Spleen (tissue), 11 donors: ENCODE results near the gene ZNF207. TPM values are rescaled to one million over a fixed set of nuclear protein-coding genes. Genes with fewer than 3 reads are reported as not detected.
"Not testable (repeated sequence)": the region's sequence is repeated elsewhere in the genome, so short reads cannot be mapped to it uniquely, and the experiment has no call there.

ENCODE experiments used
- DNase-seq: peaks from one replicate; pipeline ENCODE4 v3.0.0-alpha.2; 2020
- H3K27ac ChIP-seq, 8 donors: fragments of 200-600 bp; sonication (generic) in 7 of 8; 1 replicate in 4 of 8; 2 replicates in 4 of 8; pipeline versions ENCODE4 v1.5.0 to v1.8.0; 2016 to 2021; ENCODE audit warnings: inconsistent platforms in 4 of 8, mild to moderate bottlenecking in 4 of 8, moderate library complexity in 1 of 8
- H3K27me3 ChIP-seq, 7 donors: fragments of 200-600 bp; sonication (generic) in 6 of 7; replicated peaks in 1 of 7; 1 replicate in 4 of 7; 2 replicates in 3 of 7; pipeline versions ENCODE4 v1.5.0 to v1.8.0; 2016 to 2021; ENCODE audit warnings: inconsistent platforms in 3 of 7, mild to moderate bottlenecking in 1 of 7
- H3K36me3 ChIP-seq, 6 donors: fragments of 200-600 bp; sonication (generic) in 5 of 6; 1 replicate in 4 of 6; 2 replicates in 2 of 6; pipeline versions ENCODE4 v1.5.0 to v1.8.0; 2016 to 2021; ENCODE audit warnings: inconsistent platforms in 2 of 6
- H3K4me1 ChIP-seq, 6 donors: fragments of 200-600 bp; sonication (generic) in 5 of 6; 1 replicate in 3 of 6; 2 replicates in 3 of 6; pipeline versions ENCODE4 v1.5.0 to v1.8.0; 2016 to 2021; ENCODE audit warnings: inconsistent platforms in 3 of 6
- H3K4me3 ChIP-seq, 8 donors: fragments of 200-600 bp; sonication (generic) in 7 of 8; 1 replicate in 4 of 8; 2 replicates in 4 of 8; pipeline versions ENCODE4 v1.5.0 to v1.8.0; 2016 to 2021; ENCODE audit warnings: inconsistent platforms in 4 of 8, mild to moderate bottlenecking in 4 of 8, moderate library complexity in 2 of 8
- H3K9me3 ChIP-seq, 8 donors: fragments of 200-600 bp; sonication (generic) in 7 of 8; 1 replicate in 4 of 8; 2 replicates in 4 of 8; pipeline versions ENCODE4 v1.5.0 to v1.8.0; 2016 to 2021; ENCODE audit warnings: inconsistent platforms in 4 of 8
- POLR2A ChIP-seq, 3 donors: fragments of 450-650 bp; IDR thresholded peaks; one replicate each; pipeline ENCODE4 v1.5.1; 2017; ENCODE audit warnings: antibody characterized with exemption in 3 of 3, mild to moderate bottlenecking in 1 of 3
- POLR2AphosphoS5 ChIP-seq, 3 donors: sonication (generic); formaldehyde crosslinking; IDR thresholded peaks; one replicate each; pipeline ENCODE4 v1.5.1; 2017; ENCODE audit warnings: antibody characterized with exemption in 3 of 3
- WGBS, 5 donors: extraction: QIAGEN DNeasy Blood & Tissue Kit in 3 of 5; methylation state at CpG; one replicate each; pipeline versions ENCODE4 v1.1.5 to v1.1.7; 2013 to 2018; 5-methylcytosine and 5-hydroxymethylcytosine counted together
- intact Hi-C: fragments of 100-400 bp; cut with DNase I; formaldehyde crosslinking; loops from one replicate; pipeline ENCODE4 v1.15.0; 2023; ENCODE audit warnings: low total_unique reads
- polyA plus RNA-seq, 3 donors: library from polyadenylated mRNA; stranded (reverse); fragments of 200-250 nt; gene quantifications; one replicate each; pipeline ENCODE4 v1.2.1, GENCODE V29; 2013
- total RNA-seq, 7 donors: library from RNA; depleted of rRNA in 3 of 7; stranded (reverse); fragments of >200 nt in 3 of 7; fragmentation: NEBNext Ultra II Directional in 4 of 7; extraction: Animal tissue kit (Norgen Biotek cat#: 25700) in 4 of 7; gene quantifications; one replicate each; pipeline versions ENCODE4 v1.1.0 to v1.2.1, GENCODE V29; 2016 to 2021
- TF ChIP-seq, protein P1 (sequence below), 11 experiments: fragments of 200-600 bp in 7 of 11; fragments of 450-650 bp in 4 of 11; sonication (generic) in 4 of 11; IDR thresholded peaks in 8 of 11; conservative IDR thresholded peaks in 3 of 11; 1 replicate in 7 of 11; 2 replicates in 4 of 11; pipeline versions ENCODE4 v1.4.0 to v1.8.0; 2016 to 2021; ENCODE audit warnings: antibody characterized with exemption in 11 of 11, inconsistent platforms in 4 of 11, mild to moderate bottlenecking in 1 of 11
- donor health status: healthy with polysubstance abuse.
- donor health status: DM: no; HTN: no; CAD: no; lungs with moderate emphysema.
- donor health status: DM: no; HTN: no; CAD: no.
- donor health status: Bipolar disorder and iron deficiency.
- donor health status: healthy.
- donor health status: DM: no; HTN: no; CAD: no.
- donor health status: DM: yes; HTN: yes; CAD: no.

Gene ZNF207
- total and polyA plus RNA-seq, 10 donors: 38.9 to 300 (median 213) TPM

- no peaks in the 10 kb centered on the region for H3K27me3 ChIP-seq
- WGBS, 5 donors: 92 to 99% (median 96%) methylated on average over 2 of the region's 2 CpGs
- intact Hi-C loops: no loop called here
- DNase-seq: no peak
- TF ChIP-seq POLR2A (IDR thresholded peaks at IDR 0.05) (no peak), POLR2AphosphoS5 (IDR thresholded peaks at IDR 0.05) (no peak)
- TF ChIP-seq, protein P1, sequence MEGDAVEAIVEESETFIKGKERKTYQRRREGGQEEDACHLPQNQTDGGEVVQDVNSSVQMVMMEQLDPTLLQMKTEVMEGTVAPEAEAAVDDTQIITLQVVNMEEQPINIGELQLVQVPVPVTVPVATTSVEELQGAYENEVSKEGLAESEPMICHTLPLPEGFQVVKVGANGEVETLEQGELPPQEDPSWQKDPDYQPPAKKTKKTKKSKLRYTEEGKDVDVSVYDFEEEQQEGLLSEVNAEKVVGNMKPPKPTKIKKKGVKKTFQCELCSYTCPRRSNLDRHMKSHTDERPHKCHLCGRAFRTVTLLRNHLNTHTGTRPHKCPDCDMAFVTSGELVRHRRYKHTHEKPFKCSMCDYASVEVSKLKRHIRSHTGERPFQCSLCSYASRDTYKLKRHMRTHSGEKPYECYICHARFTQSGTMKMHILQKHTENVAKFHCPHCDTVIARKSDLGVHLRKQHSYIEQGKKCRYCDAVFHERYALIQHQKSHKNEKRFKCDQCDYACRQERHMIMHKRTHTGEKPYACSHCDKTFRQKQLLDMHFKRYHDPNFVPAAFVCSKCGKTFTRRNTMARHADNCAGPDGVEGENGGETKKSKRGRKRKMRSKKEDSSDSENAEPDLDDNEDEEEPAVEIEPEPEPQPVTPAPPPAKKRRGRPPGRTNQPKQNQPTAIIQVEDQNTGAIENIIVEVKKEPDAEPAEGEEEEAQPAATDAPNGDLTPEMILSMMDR (IDR thresholded peaks at IDR 0.05 in 8 of 11, conservative IDR thresholded peaks at IDR 0.05 in 3 of 11): no peak
- peaks cover 0 to 19% (median 8%) of the 10 kb centered on the region in 6 donors for H3K36me3 ChIP-seq
- peaks cover 23 to 41% (median 33%) of the 10 kb centered on the region in 6 donors for H3K4me1 ChIP-seq
- H3K4me3 ChIP-seq: no peak overlapping the region
- H3K9me3 ChIP-seq: no peaks in the 10 kb centered on the region
- H3K27ac ChIP-seq: no peak overlapping the region
These were observed 1.5 kb upstream of the ZNF207 start for GRCh38 chr17:32348483-32348800.

DNA sequence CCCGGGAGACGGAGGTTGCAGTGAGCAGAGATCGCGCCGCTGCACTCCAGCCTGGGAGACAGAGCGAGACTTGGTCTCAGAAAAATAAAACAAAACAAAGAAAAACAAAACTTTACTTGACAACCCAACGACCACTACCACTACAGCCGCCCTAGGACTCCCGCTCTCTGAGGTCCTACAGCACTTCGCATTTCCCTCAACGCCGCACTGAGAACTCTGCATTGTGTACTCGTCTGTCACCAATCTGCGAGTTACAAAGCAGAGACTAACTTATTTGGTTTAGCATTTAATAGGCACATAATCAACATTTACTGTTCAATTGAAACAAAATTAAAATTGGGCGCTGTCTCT, 479 bp upstream of the ZNF207 start:
- 19 to 28% (median 21%) methylated on average over 15 of the region's 15 CpGs for WGBS, 5 donors
- H3K27me3 ChIP-seq: no peaks in the 10 kb centered on the region
- intact Hi-C loops: no loop called here

DNA sequence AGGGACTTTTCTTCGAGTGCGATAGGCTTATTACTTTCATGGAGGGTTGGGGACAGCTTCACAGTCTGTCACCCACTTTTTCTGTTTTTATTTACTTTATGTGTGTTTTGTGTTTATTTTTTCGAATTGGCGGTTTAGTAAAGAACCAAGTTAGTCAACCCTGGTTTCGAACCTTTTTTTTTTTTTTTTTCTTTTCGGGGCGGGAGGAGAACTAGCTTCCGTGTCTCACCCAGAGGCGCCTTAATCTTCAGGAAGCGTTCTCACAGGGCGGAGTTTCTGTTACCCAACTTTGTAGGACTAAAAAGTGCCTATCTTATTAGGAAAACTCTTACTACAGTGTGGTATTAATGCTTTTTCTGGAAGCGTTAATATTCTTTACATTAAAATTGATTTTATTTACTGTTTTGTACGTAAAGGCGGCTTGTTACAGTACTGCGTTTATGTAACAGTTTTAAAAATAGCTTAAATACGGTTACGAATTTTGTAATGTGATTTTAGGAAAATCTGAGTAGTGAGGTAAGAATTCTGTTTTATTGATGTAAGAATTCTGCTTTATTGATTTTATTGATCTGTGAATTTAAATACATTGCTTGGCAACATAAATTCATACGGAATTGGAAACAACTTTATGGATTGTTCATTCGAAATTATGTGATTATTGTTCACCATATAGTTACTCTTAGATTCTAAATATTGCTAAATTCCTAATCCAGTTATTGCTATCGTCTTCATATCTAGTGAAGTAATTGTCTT, 885 bp downstream of the ZNF207 start:
- no peaks in the 10 kb centered on the region for H3K9me3 ChIP-seq
- WGBS, 5 donors: 1% methylated on average over 20 of the region's 20 CpGs
- intact Hi-C loops: no loop called here
- peaks cover 45 to 65% (median 57%) of the 10 kb centered on the region in 6 donors for H3K4me1 ChIP-seq
- H3K36me3 ChIP-seq: peaks cover 0 to 43% (median 30%) of the 10 kb centered on the region in 6 donors
- peak overlapping the region; percentile 62 to 99 (median 92) for H3K4me3 ChIP-seq
- TF ChIP-seq POLR2A (IDR thresholded peaks at IDR 0.05): no peak
- TF ChIP-seq, protein P1 (IDR thresholded peaks at IDR 0.05 in 8 of 11, conservative IDR thresholded peaks at IDR 0.05 in 3 of 11): peak in 1 of 11 experiments; percentile 2
- no peak for TF ChIP-seq POLR2AphosphoS5 (IDR thresholded peaks at IDR 0.05)
- no peak for DNase-seq
- H3K27ac ChIP-seq: peak overlapping the region; percentile 78 to 99 (median 96)
- no peaks in the 10 kb centered on the region for H3K27me3 ChIP-seq

More for the DNA sequence above, 479 bp upstream of the ZNF207 start:
- peaks cover 0 to 29% (median 18%) of the 10 kb centered on the region in 6 donors for H3K36me3 ChIP-seq
- H3K27ac ChIP-seq: peak overlapping the region; percentile 78 to 99 (median 96)
- TF ChIP-seq, protein P1 (IDR thresholded peaks at IDR 0.05 in 8 of 11, conservative IDR thresholded peaks at IDR 0.05 in 3 of 11): no peak
- TF ChIP-seq POLR2AphosphoS5 (IDR thresholded peaks at IDR 0.05) (no peak), POLR2A (IDR thresholded peaks at IDR 0.05) (no peak)
- H3K4me1 ChIP-seq: peaks cover 31 to 51% (median 43%) of the 10 kb centered on the region in 6 donors
- peak; percentile 74 for DNase-seq
- H3K4me3 ChIP-seq: peak overlapping the region; percentile 62 to 99 (median 92)
- no peaks in the 10 kb centered on the region for H3K9me3 ChIP-seq

- intact Hi-C loops, H3K9me3 ChIP-seq, H3K27me3 ChIP-seq, DNase-seq: not testable (repeated sequence)
- Histone ChIP-seq H3K4me3 (peak overlapping the region in 7 of 8 donors; percentile 62 to 99 (median 93)), H3K36me3 (peaks cover 0 to 61% (median 44%) of the 10 kb centered on the region in 6 donors), H3K27ac (peak overlapping the region in 1 of 8 donors; percentile 99), H3K4me1 (peaks cover 60 to 83% (median 72%) of the 10 kb centered on the region in 6 donors)
- WGBS, 5 donors: 81 to 89% (median 87%) methylated on average over 9 of the region's 9 CpGs
These were observed 2.8 kb downstream of the ZNF207 start for GRCh38 chr17:32352734-32353133.
